H1 (cell line): ENCODE results near the gene TAF1D. TPM values are rescaled to one million over a fixed set of nuclear protein-coding genes. Genes with fewer than 3 reads are reported as not detected.
A peak's percentile ranks its signal among the peaks of the same experiment; 100 is the strongest.

Experiments used
- CTCF ChIA-PET: fragments of 300-600 bp; sonication (Branson Sonifier 250); formaldehyde crosslinking; loops from one replicate; lab custom pipeline; 2021; ENCODE audit not compliant: partially characterized antibody; lab: Charles Lee
- POLR2A ChIA-PET: fragments of 300-600 bp; sonication (Branson Sonifier 250); formaldehyde crosslinking; loops from one replicate; lab custom pipeline; 2021; ENCODE audit warnings: inconsistent platforms; ENCODE audit not compliant: partially characterized antibody; lab: Charles Lee
- DNase-seq, 2 experiments: peaks; one replicate each; pipeline versions ENCODE4 v3.0.0 to v3.0.0-alpha.2; 2010 to 2022; ENCODE audit warnings: low spot score in 2 of 2, low read depth in 1 of 2, mixed read lengths in 1 of 2
- FAIRE-seq: peaks from 2 replicates; lab custom pipeline; 2011; peaks lifted over from hg19 to GRCh38; lab: Jason Lieb, UNC
- H2AFZ ChIP-seq: 2 replicates; pipeline ENCODE4 v1.8.1; 2012; ENCODE audit warnings: low read length, inconsistent platforms
- H2AK5ac ChIP-seq: 2 replicates; pipeline ENCODE4 v1.6.1; 2013; ENCODE audit warnings: low read depth, low read length
- H2BK120ac ChIP-seq: replicated peaks from 2 replicates; pipeline ENCODE3; 2013; ENCODE audit warnings: low read depth, low read length, inconsistent platforms
- H2BK12ac ChIP-seq: 2 replicates; pipeline ENCODE4 v1.6.1; 2013; ENCODE audit warnings: low read depth, low read length
- H2BK15ac ChIP-seq: 2 replicates; pipeline ENCODE4 v1.6.1; 2013; ENCODE audit warnings: low read length
- H2BK20ac ChIP-seq: 2 replicates; pipeline ENCODE4 v1.6.1; 2013; ENCODE audit warnings: low read length
- H2BK5ac ChIP-seq: 2 replicates; pipeline ENCODE4 v1.6.1; 2013; ENCODE audit warnings: low read depth, low read length
- H3K14ac ChIP-seq: 2 replicates; pipeline ENCODE4 v1.6.1; 2013; ENCODE audit warnings: inconsistent platforms; ENCODE audit not compliant: insufficient read length
- H3K18ac ChIP-seq: 2 replicates; pipeline ENCODE4 v1.6.1; 2013; ENCODE audit warnings: low read length; ENCODE audit errors: extremely low read depth
- H3K23ac ChIP-seq: 2 replicates; pipeline ENCODE4 v1.6.1; 2013; ENCODE audit warnings: inconsistent platforms; ENCODE audit not compliant: insufficient read length
- H3K23me2 ChIP-seq: 2 replicates; pipeline ENCODE4 v1.6.1; 2013; ENCODE audit warnings: low read depth, low read length
- H3K27ac ChIP-seq: 2 replicates; pipeline ENCODE4 v1.6.1; 2011; ENCODE audit warnings: low read depth, low read length, inconsistent platforms
- H3K27me3 ChIP-seq, 4 experiments: replicated peaks in 1 of 4; 1 replicate in 1 of 4; 2 replicates in 3 of 4; pipeline versions ENCODE4 v1.6.1 to v1.8.1; 2011 to 2013; ENCODE audit warnings: low read length in 3 of 4, mild to moderate bottlenecking in 3 of 4, inconsistent platforms in 2 of 4, mixed read lengths in 2 of 4, moderate library complexity in 1 of 4; ENCODE audit not compliant: control insufficient read depth in 3 of 4, insufficient read depth in 3 of 4; ENCODE audit errors: extremely low read depth in 1 of 4
- H3K36me3 ChIP-seq, 4 experiments: 2 replicates each; pipeline versions ENCODE4 v1.6.1 to v1.8.1; 2011 to 2013; ENCODE audit warnings: mild to moderate bottlenecking in 4 of 4, low read length in 3 of 4, moderate library complexity in 2 of 4, control low read depth in 1 of 4, inconsistent platforms in 1 of 4; ENCODE audit not compliant: insufficient read depth in 4 of 4, control insufficient read depth in 2 of 4
- H3K4ac ChIP-seq: replicated peaks from 2 replicates; pipeline ENCODE3; 2013; ENCODE audit warnings: low read length, low read depth, mixed read lengths, inconsistent platforms; ENCODE audit not compliant: insufficient read length
- H3K4me1 ChIP-seq, 4 experiments: replicated peaks in 1 of 4; 1 replicate in 1 of 4; 2 replicates in 3 of 4; pipeline versions ENCODE4 v1.6.1 to v1.8.1; 2011 to 2013; ENCODE audit warnings: low read length in 3 of 4, inconsistent platforms in 2 of 4, mixed read lengths in 1 of 4; ENCODE audit not compliant: insufficient read depth in 4 of 4, control insufficient read depth in 3 of 4
- H3K4me2 ChIP-seq, 2 experiments: 2 replicates each; pipeline versions ENCODE4 v1.6.1 to v1.8.1; 2011 to 2013; ENCODE audit warnings: low read depth in 2 of 2, low read length in 2 of 2, control low read depth in 1 of 2, inconsistent platforms in 1 of 2, mild to moderate bottlenecking in 1 of 2; ENCODE audit not compliant: insufficient read depth in 1 of 2
- H3K4me3 ChIP-seq, 4 experiments: fragments of 200-600, 300-600 bp in 1 of 4; sonication (generic), shearing (Covaris generic), sonication (Bioruptor Twin) in 1 of 4; 2 replicates each; pipeline versions ENCODE4 v1.5.1 to v1.8.1; 2011 to 2016; ENCODE audit warnings: low read length in 4 of 4, low read depth in 3 of 4, control low read depth in 2 of 4, inconsistent platforms in 2 of 4, mild to moderate bottlenecking in 2 of 4, mixed read lengths in 1 of 4, moderate library complexity in 1 of 4; ENCODE audit not compliant: insufficient read depth in 2 of 4; ENCODE audit errors: extremely low read depth in 1 of 4
- H3K56ac ChIP-seq: replicated peaks from 2 replicates; pipeline ENCODE3; 2013; ENCODE audit warnings: low read depth, mild to moderate bottlenecking, mixed read lengths, low read length, inconsistent platforms; ENCODE audit not compliant: insufficient read length
- H3K79me1 ChIP-seq: 2 replicates; pipeline ENCODE4 v1.6.1; 2013; ENCODE audit warnings: low read depth, low read length, control low read depth
- H3K79me2 ChIP-seq, 2 experiments: 2 replicates each; pipeline versions ENCODE4 v1.6.1 to v1.8.1; 2012 to 2013; ENCODE audit warnings: low read length in 2 of 2, mild to moderate bottlenecking in 2 of 2, inconsistent platforms in 1 of 2; ENCODE audit not compliant: insufficient read depth in 2 of 2, control insufficient read depth in 1 of 2
- H3K9ac ChIP-seq, 4 experiments: replicated peaks in 1 of 4; 1 replicate in 1 of 4; 2 replicates in 3 of 4; pipeline versions ENCODE4 v1.6.1 to v1.8.1; 2011 to 2013; ENCODE audit warnings: low read depth in 3 of 4, low read length in 3 of 4, control low read depth in 2 of 4, mild to moderate bottlenecking in 2 of 4, moderate library complexity in 2 of 4, inconsistent platforms in 1 of 4; ENCODE audit errors: extremely low read depth in 1 of 4
- H3K9me3 ChIP-seq, 2 experiments: 2 replicates each; pipeline versions ENCODE4 v1.6.1 to v1.8.1; 2012 to 2013; ENCODE audit warnings: mild to moderate bottlenecking in 2 of 2, moderate library complexity in 2 of 2, control low read depth in 1 of 2, inconsistent platforms in 1 of 2, low read depth in 1 of 2, low read length in 1 of 2, mixed read lengths in 1 of 2; ENCODE audit not compliant: insufficient read depth in 2 of 2
- H4K20me1 ChIP-seq, 2 experiments: replicated peaks in 1 of 2; 2 replicates each; pipeline versions ENCODE3 to v1.8.1; 2011 to 2013; ENCODE audit warnings: inconsistent platforms in 2 of 2, low read length in 2 of 2, mild to moderate bottlenecking in 1 of 2; ENCODE audit not compliant: insufficient read depth in 2 of 2, control insufficient read depth in 1 of 2
- H4K5ac ChIP-seq: 2 replicates; pipeline ENCODE4 v1.6.1; 2013; ENCODE audit warnings: low read length, low read depth, mixed read lengths, inconsistent platforms; ENCODE audit not compliant: insufficient read length
- H4K8ac ChIP-seq: 2 replicates; pipeline ENCODE4 v1.8.0; 2013; ENCODE audit warnings: mild to moderate bottlenecking, moderate library complexity, low read length, inconsistent platforms; ENCODE audit not compliant: insufficient read depth; ENCODE audit errors: extremely low read depth
- H4K91ac ChIP-seq: replicated peaks from 2 replicates; pipeline ENCODE3; 2013; ENCODE audit warnings: low read length, mixed read lengths, inconsistent platforms; ENCODE audit not compliant: insufficient read length
- ASH2L ChIP-seq: fragments of 200-600, 300-600 bp; sonication (generic); IDR thresholded peaks from one replicate; pipeline ENCODE4 v1.7.1; 2017; ENCODE audit warnings: low read length
- CEBPB ChIP-seq: IDR thresholded peaks from 2 replicates; pipeline ENCODE4 v1.6.1; 2012; ENCODE audit warnings: low read depth, low read length
- EGR1 ChIP-seq: IDR thresholded peaks from 2 replicates; pipeline ENCODE4 v1.6.1; 2011; ENCODE audit warnings: low read depth, low read length, borderline replicate concordance
- GTF2F1 ChIP-seq: IDR thresholded peaks from 2 replicates; pipeline ENCODE4 v1.6.1; 2012; ENCODE audit warnings: low read depth, low read length, improper control_type of control experiment, borderline replicate concordance
- HDAC2 ChIP-seq, 2 experiments: fragments of 300-600 bp in 1 of 2; sonication (generic) in 1 of 2; IDR thresholded peaks; 2 replicates each; pipeline ENCODE4 v1.6.1; 2011 to 2012; ENCODE audit warnings: low read depth in 2 of 2, low read length in 2 of 2, mild to moderate bottlenecking in 2 of 2, moderate library complexity in 2 of 2, borderline replicate concordance in 1 of 2, inconsistent platforms in 1 of 2
- PHF8 ChIP-seq: fragments of 200-600 bp; sonication (generic); conservative IDR thresholded peaks from 2 replicates; pipeline ENCODE4 v1.7.1; 2012; ENCODE audit warnings: low read depth, mild to moderate bottlenecking, inconsistent platforms, low read length, moderate library complexity
- POU5F1 ChIP-seq: IDR thresholded peaks from 2 replicates; pipeline ENCODE4 v1.6.1; 2011; ENCODE audit warnings: low read depth, mild to moderate bottlenecking, low read length, moderate library complexity
- TAF1 ChIP-seq: IDR thresholded peaks from 2 replicates; pipeline ENCODE4 v1.6.1; 2011; ENCODE audit warnings: mild to moderate bottlenecking, low read depth, low read length
- WGBS, 2 experiments: shearing (Covaris generic) in 1 of 2; methylation state at CpG; one replicate each; pipeline versions ENCODE4 v1.1.6 to v1.1.7; 2013 to 2015; ENCODE audit warnings: low lambda C conversion rate in 2 of 2, mixed read lengths in 2 of 2, inconsistent platforms in 1 of 2, low coverage in 1 of 2, missing lambda C conversion rate in 1 of 2; ENCODE audit not compliant: insufficient replicate concordance in 2 of 2, insufficient coverage in 1 of 2, insufficient read length in 1 of 2; ENCODE audit errors: extremely low coverage in 1 of 2, missing lambda C conversion rate in 1 of 2; 5-methylcytosine and 5-hydroxymethylcytosine counted together
- polyA plus RNA-seq, 7 experiments: library from polyadenylated mRNA; depleted of rRNA in 3 of 7; stranded (reverse) in 5 of 7; unstranded in 2 of 7; fragments of >200 nt in 5 of 7; fragments of 200-250 nt in 2 of 7; gene quantifications; 1 replicate in 5 of 7; 2 replicates in 1 of 7; 4 replicates in 1 of 7; pipeline versions ENCODE4 v1.2.1 to v1.2.3, GENCODE V29; 2011 to 2013; ENCODE audit warnings: missing spikeins in 2 of 7, mixed read lengths in 2 of 7
- total RNA-seq: library from RNA; stranded (reverse); fragmentation: NEBNext Ultra II Directional; extraction: Animal tissue kit (Norgen Biotek cat#: 25700); gene quantifications from 2 replicates; pipeline ENCODE4 v1.2.1, GENCODE V29; 2021

Gene TAF1D
- total and polyA plus RNA-seq, 2 of the 8 experiments (the other 6 are each of a cell fraction or from before 2014, with no cell fraction given): 64.7 to 212 TPM

- Histone ChIP-seq H3K4me3 (peak overlapping the region; percentile 91 to 100 (median 98)), H3K14ac (no peak overlapping the region), H3K23me2 (no peaks in the 10 kb centered on the region; the same call in 1 of the 2 replicates), H2AFZ (peak overlapping the region; percentile 74; the same call in 1 of the 2 replicates), H3K9ac (peak overlapping the region; percentile 80 to 98 (median 91)), H2BK120ac (no peak overlapping the region), H3K56ac (peak overlapping the region; percentile 13), H4K8ac (peak overlapping the region; percentile 81; the same call in 1 of the 2 replicates), H3K79me1 (no peaks in the 10 kb centered on the region; the same call in 1 of the 2 replicates), H3K27me3 (no peaks in the 10 kb centered on the region), H2BK12ac (no peak overlapping the region), H2BK15ac (no peak overlapping the region), H2BK5ac (peak overlapping the region; percentile 5; the same call in 1 of the 2 replicates), H3K23ac (no peak overlapping the region), H3K4me2 (peak overlapping the region; percentile 64 to 96), H3K27ac (peak overlapping the region; percentile 74), H3K18ac (0 out of 2 replicates have a peak overlapping the region, but pooled peaks have one; percentile 57), H2BK20ac (no peak overlapping the region), H3K9me3 (no peaks in the 10 kb centered on the region), H4K91ac (no peak overlapping the region), H4K20me1 (peaks cover 4 to 8% of the 10 kb centered on the region in 2 experiments), H4K5ac (peak overlapping the region; percentile 29), H3K79me2 (peaks cover 18 to 71% of the 10 kb centered on the region in 2 experiments), H3K36me3 (peaks cover 12 to 40% (median 29%) of the 10 kb centered on the region in 4 experiments), H3K4ac (no peak overlapping the region), H3K4me1 (peaks cover 3 to 9% (median 6%) of the 10 kb centered on the region in 4 experiments; a peak in 6 of 7 replicates), H2AK5ac (no peak overlapping the region)
- CTCF ChIA-PET: interaction anchor here (0.6 to 1.9 kb wide), 2 partner anchors 23 to 42 kb away, joined by 3 to 10 read pairs; partner anchors contain the start of gene MED17
- DNase-seq (no peak), FAIRE-seq (no peak)
- WGBS, 2 experiments: 8% methylated on average over 8 of the region's 8 CpGs; no CpG with 5 or more reads in 1 of the 2 experiments
- no peak for TF ChIP-seq TAF1
- TF ChIP-seq HDAC2 (IDR thresholded peaks at IDR 0.05; ENCODE audit: borderline replicate concordance in 1 of 2, low read depth in 2 of 2, low read length in 2 of 2): no peak; a peak in 1 of 4 replicates
- TF ChIP-seq GTF2F1: no peak
- TF ChIP-seq POU5F1: no peak
- TF ChIP-seq ASH2L: peak; percentile 7
- no peak for TF ChIP-seq EGR1
- TF ChIP-seq CEBPB: peak; percentile 12; the same call in 1 of the 2 replicates
- TF ChIP-seq PHF8: no peak
- POLR2A ChIA-PET: interaction anchor here (0.6 to 16.4 kb wide), 30 partner anchors 10 to 552 kb away, joined by 3 to 495 read pairs (median 6); partner anchors contain the start of genes CEP295, MED17, PANX1 and SLC36A4
Observed at GRCh38 chr11:93741882-93742226, 559 bp upstream of the TAF1D start.
